ENCODE data around the gene METTL8. TPM values are rescaled to one million over a fixed set of nuclear protein-coding genes. Genes with fewer than 3 reads are reported as not detected.

METTL8 gene
- total RNA-seq, 1 experiment from 2014 or later, result 59.1 TPM

DNA sequence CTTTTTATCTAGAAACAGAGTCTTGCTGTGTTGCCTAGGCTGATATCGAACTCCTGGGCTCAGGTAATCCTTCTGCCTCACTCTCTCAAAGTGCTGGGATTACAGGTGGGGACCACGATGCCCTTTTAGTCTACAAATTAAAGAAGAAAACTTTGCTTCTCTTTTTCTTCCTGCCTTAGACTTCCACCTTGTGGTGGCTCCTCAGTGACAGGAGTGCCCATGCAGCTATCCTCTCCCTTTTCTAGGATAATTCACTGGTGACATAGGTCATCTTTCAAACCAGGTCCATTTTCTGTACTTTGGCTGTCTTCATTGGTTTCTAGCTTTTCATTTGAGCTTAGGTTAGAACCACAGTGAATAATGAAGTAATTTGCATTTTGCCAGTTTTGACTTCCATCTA, 13.9 kb upstream of the METTL8 start:
- TF ChIP-seq, protein P1, sequence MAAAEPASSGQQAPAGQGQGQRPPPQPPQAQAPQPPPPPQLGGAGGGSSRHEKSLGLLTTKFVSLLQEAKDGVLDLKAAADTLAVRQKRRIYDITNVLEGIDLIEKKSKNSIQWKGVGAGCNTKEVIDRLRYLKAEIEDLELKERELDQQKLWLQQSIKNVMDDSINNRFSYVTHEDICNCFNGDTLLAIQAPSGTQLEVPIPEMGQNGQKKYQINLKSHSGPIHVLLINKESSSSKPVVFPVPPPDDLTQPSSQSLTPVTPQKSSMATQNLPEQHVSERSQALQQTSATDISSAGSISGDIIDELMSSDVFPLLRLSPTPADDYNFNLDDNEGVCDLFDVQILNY (CRISPR knock-in tag; IDR thresholded peaks at IDR 0.05), result no peak
- TF ChIP-seq, protein P2, sequence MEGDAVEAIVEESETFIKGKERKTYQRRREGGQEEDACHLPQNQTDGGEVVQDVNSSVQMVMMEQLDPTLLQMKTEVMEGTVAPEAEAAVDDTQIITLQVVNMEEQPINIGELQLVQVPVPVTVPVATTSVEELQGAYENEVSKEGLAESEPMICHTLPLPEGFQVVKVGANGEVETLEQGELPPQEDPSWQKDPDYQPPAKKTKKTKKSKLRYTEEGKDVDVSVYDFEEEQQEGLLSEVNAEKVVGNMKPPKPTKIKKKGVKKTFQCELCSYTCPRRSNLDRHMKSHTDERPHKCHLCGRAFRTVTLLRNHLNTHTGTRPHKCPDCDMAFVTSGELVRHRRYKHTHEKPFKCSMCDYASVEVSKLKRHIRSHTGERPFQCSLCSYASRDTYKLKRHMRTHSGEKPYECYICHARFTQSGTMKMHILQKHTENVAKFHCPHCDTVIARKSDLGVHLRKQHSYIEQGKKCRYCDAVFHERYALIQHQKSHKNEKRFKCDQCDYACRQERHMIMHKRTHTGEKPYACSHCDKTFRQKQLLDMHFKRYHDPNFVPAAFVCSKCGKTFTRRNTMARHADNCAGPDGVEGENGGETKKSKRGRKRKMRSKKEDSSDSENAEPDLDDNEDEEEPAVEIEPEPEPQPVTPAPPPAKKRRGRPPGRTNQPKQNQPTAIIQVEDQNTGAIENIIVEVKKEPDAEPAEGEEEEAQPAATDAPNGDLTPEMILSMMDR (IDR thresholded peaks at IDR 0.05), result no peak
- TF ChIP-seq, protein P3, sequence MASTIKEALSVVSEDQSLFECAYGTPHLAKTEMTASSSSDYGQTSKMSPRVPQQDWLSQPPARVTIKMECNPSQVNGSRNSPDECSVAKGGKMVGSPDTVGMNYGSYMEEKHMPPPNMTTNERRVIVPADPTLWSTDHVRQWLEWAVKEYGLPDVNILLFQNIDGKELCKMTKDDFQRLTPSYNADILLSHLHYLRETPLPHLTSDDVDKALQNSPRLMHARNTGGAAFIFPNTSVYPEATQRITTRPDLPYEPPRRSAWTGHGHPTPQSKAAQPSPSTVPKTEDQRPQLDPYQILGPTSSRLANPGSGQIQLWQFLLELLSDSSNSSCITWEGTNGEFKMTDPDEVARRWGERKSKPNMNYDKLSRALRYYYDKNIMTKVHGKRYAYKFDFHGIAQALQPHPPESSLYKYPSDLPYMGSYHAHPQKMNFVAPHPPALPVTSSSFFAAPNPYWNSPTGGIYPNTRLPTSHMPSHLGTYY (CRISPR knock-in tag; IDR thresholded peaks at IDR 0.05), result no peak
- TF ChIP-seq, protein P4, sequence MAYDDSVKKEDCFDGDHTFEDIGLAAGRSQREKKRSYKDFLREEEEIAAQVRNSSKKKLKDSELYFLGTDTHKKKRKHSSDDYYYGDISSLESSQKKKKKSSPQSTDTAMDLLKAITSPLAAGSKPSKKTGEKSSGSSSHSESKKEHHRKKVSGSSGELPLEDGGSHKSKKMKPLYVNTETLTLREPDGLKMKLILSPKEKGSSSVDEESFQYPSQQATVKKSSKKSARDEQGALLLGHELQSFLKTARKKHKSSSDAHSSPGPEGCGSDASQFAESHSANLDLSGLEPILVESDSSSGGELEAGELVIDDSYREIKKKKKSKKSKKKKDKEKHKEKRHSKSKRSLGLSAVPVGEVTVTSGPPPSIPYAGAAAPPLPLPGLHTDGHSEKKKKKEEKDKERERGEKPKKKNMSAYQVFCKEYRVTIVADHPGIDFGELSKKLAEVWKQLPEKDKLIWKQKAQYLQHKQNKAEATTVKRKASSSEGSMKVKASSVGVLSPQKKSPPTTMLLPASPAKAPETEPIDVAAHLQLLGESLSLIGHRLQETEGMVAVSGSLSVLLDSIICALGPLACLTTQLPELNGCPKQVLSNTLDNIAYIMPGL (CRISPR knock-in tag; IDR thresholded peaks at IDR 0.05), result no peak
- TF ChIP-seq, protein P5, sequence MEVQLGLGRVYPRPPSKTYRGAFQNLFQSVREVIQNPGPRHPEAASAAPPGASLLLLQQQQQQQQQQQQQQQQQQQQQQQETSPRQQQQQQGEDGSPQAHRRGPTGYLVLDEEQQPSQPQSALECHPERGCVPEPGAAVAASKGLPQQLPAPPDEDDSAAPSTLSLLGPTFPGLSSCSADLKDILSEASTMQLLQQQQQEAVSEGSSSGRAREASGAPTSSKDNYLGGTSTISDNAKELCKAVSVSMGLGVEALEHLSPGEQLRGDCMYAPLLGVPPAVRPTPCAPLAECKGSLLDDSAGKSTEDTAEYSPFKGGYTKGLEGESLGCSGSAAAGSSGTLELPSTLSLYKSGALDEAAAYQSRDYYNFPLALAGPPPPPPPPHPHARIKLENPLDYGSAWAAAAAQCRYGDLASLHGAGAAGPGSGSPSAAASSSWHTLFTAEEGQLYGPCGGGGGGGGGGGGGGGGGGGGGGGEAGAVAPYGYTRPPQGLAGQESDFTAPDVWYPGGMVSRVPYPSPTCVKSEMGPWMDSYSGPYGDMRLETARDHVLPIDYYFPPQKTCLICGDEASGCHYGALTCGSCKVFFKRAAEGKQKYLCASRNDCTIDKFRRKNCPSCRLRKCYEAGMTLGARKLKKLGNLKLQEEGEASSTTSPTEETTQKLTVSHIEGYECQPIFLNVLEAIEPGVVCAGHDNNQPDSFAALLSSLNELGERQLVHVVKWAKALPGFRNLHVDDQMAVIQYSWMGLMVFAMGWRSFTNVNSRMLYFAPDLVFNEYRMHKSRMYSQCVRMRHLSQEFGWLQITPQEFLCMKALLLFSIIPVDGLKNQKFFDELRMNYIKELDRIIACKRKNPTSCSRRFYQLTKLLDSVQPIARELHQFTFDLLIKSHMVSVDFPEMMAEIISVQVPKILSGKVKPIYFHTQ (CRISPR knock-in tag; IDR thresholded peaks at IDR 0.05), result no peak
- TF ChIP-seq NFYB (CRISPR knock-in tag; conservative IDR thresholded peaks at IDR 0.05; ENCODE audit: low read depth), result no peak
- TF ChIP-seq TP53 (CRISPR knock-in tag; IDR thresholded peaks at IDR 0.05), result no peak
- TF ChIP-seq, protein P6, sequence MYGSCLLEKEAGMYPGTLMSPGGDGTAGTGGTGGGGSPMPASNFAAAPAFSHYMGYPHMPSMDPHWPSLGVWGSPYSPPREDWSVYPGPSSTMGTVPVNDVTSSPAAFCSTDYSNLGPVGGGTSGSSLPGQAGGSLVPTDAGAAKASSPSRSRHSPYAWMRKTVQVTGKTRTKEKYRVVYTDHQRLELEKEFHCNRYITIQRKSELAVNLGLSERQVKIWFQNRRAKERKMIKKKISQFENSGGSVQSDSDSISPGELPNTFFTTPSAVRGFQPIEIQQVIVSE (CRISPR knock-in tag; IDR thresholded peaks at IDR 0.05; ENCODE audit: borderline replicate concordance), result no peak
- no peak for TF ChIP-seq ESRRA (CRISPR knock-in tag; IDR thresholded peaks at IDR 0.05; ENCODE audit: borderline replicate concordance)
- TF ChIP-seq, protein P7, sequence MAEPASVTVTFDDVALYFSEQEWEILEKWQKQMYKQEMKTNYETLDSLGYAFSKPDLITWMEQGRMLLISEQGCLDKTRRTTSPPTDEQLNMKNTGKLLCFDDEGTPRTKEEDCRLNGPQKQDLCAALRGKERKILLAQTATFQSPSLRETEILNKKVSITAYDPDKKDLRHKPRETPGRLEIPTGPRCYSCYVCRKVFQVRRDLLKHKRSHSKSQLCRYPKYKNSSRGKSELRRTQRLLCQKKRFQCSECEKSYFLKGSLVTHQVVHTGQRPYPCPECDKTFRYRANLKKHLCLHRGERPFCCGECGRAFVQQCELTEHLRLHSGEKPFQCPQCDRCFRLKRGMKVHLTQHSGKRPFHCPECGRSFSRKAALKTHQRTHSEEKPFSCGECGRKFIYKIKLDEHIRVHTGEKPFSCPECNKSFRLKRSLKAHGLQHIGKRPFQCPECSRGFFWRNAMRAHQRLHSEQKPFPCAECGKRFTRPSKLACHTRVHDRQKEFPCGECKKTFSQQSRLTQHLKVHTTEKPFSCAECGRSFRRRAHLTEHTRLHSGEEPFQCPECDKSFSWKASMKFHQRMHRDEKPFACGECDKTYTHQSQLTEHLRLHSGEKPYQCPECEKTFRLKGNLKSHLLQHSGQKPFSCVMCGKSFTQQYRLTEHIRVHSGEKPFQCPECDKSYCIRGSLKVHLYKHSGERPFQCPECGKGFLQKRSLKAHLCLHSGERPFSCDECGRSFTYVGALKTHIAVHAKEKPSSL (CRISPR knock-in tag; conservative IDR thresholded peaks at IDR 0.05), result no peak
- TF ChIP-seq, protein P8, sequence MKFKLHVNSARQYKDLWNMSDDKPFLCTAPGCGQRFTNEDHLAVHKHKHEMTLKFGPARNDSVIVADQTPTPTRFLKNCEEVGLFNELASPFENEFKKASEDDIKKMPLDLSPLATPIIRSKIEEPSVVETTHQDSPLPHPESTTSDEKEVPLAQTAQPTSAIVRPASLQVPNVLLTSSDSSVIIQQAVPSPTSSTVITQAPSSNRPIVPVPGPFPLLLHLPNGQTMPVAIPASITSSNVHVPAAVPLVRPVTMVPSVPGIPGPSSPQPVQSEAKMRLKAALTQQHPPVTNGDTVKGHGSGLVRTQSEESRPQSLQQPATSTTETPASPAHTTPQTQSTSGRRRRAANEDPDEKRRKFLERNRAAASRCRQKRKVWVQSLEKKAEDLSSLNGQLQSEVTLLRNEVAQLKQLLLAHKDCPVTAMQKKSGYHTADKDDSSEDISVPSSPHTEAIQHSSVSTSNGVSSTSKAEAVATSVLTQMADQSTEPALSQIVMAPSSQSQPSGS (CRISPR knock-in tag; IDR thresholded peaks at IDR 0.05; ENCODE audit: borderline replicate concordance, low read depth), result no peak
- no peak for TF ChIP-seq NR2C2 (CRISPR knock-in tag; IDR thresholded peaks at IDR 0.05)
- no peak for TF ChIP-seq ZNF232 (CRISPR knock-in tag; IDR thresholded peaks at IDR 0.05)
- ChIA-PET CTCF (interaction anchor here (1.0 to 1.1 kb wide), 2 partner anchors 14 to 32 kb away, joined by 3 read pairs; partner anchors contain the start of genes DCAF17 and METTL8), POLR2A (no interaction called here)
- Mint-ChIP-seq H3K27ac (no peak overlapping the region), H3K27me3 (ENCODE audit: low read depth) (no peaks in the 10 kb centered on the region), H3K36me3 (peaks cover 60% of the 10 kb centered on the region), H3K4me1 (no peaks in the 10 kb centered on the region), H3K9me3 (no peaks in the 10 kb centered on the region), H3K4me3 (no peak overlapping the region)
- ATAC-seq (no peak), DNase-seq (ENCODE audit: low spot score) (no peak)

All from WTC11 (cell line).